ENCODE measurements around the gene DNAJB12.

The DNAJB12 gene

GRCh38 chr10:72285972-72286521 is 68.7 kb downstream of the DNAJB12 start:
- H3K4me3 ChIP-seq: no peak overlapping the region
- TF ChIP-seq EZH2 (IDR thresholded peaks at IDR 0.05) (no peak), FOXP2 (optimal IDR thresholded peaks at IDR 0.05; ENCODE audit: control extremely low read depth, extremely low read length, insufficient read depth) (no peak), POLR2AphosphoS5 (IDR thresholded peaks at IDR 0.05; ENCODE audit: borderline replicate concordance, low read depth, low read length) (no peak)
- no peak overlapping the region for H3K27ac ChIP-seq
- H3K36me3 ChIP-seq (ENCODE audit: insufficient read depth, low read length): no peaks in the 10 kb centered on the region
- H3K9me3 ChIP-seq (ENCODE audit: low read depth, low read length): no peaks in the 10 kb centered on the region
- H3K9ac ChIP-seq (ENCODE audit: insufficient read length): no peak overlapping the region
- no peak for DNase-seq (ENCODE audit: low read depth, low spot score)

- H3K27ac ChIP-seq: no peak overlapping the region
- H3K36me3 ChIP-seq (ENCODE audit: insufficient read depth, low read length): no peaks in the 10 kb centered on the region
- TF ChIP-seq FOXP2 (optimal IDR thresholded peaks at IDR 0.05; ENCODE audit: control extremely low read depth, extremely low read length, insufficient read depth): no peak
- no peak for TF ChIP-seq POLR2AphosphoS5 (IDR thresholded peaks at IDR 0.05; ENCODE audit: borderline replicate concordance, low read depth, low read length)
- no peak for TF ChIP-seq EZH2 (IDR thresholded peaks at IDR 0.05)
- H3K9ac ChIP-seq (ENCODE audit: insufficient read length): no peak overlapping the region
- no peak overlapping the region for H3K4me3 ChIP-seq
- H3K9me3 ChIP-seq (ENCODE audit: low read depth, low read length): no peaks in the 10 kb centered on the region
- DNase-seq (ENCODE audit: low read depth, low spot score): no peak
Measured at GRCh38 chr10:72283131-72283530, 71.6 kb downstream of the DNAJB12 start.
